ENCODE data around the gene CENPA.
"Not testable (repeated sequence)": the region's sequence is repeated elsewhere in the genome, so short reads cannot be mapped to it uniquely, and the experiment has no call there.

DNA sequence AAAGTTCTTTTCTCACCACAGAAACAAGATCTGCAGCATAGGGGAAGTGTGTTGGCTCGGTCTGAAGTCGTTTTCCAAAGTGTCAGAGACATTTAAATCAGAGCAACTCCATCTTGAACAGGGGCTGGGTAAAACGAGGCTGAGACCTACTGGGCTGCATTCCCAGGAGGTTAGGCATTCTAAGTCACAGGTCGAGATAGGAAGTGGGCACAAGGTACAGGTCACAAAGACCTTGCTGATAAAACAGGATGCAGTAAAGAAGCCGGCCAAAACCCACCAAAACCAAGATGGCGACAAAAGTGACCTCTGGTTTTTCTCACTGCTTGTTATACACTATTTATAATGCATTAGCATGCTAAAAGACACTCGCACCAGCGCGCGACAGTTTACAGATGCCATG lies 24.9 kb upstream of the CENPA start:
- TF ChIP-seq, protein P1, sequence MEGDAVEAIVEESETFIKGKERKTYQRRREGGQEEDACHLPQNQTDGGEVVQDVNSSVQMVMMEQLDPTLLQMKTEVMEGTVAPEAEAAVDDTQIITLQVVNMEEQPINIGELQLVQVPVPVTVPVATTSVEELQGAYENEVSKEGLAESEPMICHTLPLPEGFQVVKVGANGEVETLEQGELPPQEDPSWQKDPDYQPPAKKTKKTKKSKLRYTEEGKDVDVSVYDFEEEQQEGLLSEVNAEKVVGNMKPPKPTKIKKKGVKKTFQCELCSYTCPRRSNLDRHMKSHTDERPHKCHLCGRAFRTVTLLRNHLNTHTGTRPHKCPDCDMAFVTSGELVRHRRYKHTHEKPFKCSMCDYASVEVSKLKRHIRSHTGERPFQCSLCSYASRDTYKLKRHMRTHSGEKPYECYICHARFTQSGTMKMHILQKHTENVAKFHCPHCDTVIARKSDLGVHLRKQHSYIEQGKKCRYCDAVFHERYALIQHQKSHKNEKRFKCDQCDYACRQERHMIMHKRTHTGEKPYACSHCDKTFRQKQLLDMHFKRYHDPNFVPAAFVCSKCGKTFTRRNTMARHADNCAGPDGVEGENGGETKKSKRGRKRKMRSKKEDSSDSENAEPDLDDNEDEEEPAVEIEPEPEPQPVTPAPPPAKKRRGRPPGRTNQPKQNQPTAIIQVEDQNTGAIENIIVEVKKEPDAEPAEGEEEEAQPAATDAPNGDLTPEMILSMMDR (conservative IDR thresholded peaks at IDR 0.05 in 1 of 2, IDR thresholded peaks at IDR 0.05 in 1 of 2; ENCODE audit: extremely low read depth in 1 of 2, insufficient read depth in 1 of 2, low read depth in 1 of 2, low read length in 2 of 2) = not testable (repeated sequence)
- TF ChIP-seq EZH2 (IDR thresholded peaks at IDR 0.05; ENCODE audit: borderline replicate concordance, low read length) = not testable (repeated sequence)

Data from mammary epithelial cell (primary cell).